HFF-Myc (cell line): ENCODE results near the gene DISC1.
"Not testable (repeated sequence)": the region's sequence is repeated elsewhere in the genome, so short reads cannot be mapped to it uniquely, and the experiment has no call there.

Experiments used
- DNase-seq: peaks from one replicate; pipeline ENCODE4 v3.0.0-alpha.2; 2011; ENCODE audit warnings: low read depth; ENCODE audit errors: extremely low read depth
- H3K4me3 ChIP-seq: replicated peaks from 2 replicates; pipeline ENCODE4 v1.5.1; 2011; ENCODE audit warnings: low read depth, mild to moderate bottlenecking, control low read depth, low read length
- TF ChIP-seq, protein P1 (sequence below): IDR thresholded peaks from 2 replicates; pipeline ENCODE4 v1.5.1; 2012; ENCODE audit warnings: mild to moderate bottlenecking, low read depth, low read length, control low read depth; ENCODE audit errors: missing control alignments

Gene DISC1

DNA sequence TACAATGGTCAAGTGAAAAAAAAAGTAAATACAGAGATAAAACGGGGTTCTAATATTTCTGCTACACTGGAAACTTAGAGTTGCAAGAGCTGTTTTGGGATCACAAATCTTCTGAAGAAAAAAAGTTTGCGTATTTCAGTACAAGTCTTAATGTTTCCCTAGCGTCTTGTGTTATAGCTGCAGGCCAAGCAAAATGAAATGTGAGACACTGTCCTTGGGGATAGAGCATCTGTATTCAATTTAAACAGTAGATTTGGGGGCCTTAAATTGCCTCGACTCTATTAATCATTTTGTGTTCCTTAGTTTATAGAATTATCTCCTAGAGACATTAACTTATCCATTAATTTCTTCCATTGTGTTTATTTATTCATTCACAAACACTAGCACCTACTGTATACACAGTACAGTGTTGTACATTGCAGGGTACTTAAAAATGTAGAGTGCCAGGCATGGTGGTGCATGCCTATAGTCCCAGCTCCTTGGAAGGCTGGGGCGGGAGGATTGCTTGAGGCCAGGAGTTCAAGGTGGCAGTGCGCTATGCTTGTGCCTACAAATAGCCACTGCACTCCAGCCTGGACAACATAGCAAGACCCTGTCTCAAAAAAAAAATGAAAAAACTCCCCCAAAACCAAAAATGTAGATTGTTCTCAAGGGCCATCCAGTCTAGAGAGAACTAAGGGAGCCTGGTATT is 7.9 kb downstream of the DISC1 start:
- no peak for DNase-seq
- no peak overlapping the region for H3K4me3 ChIP-seq
- TF ChIP-seq, protein P1, sequence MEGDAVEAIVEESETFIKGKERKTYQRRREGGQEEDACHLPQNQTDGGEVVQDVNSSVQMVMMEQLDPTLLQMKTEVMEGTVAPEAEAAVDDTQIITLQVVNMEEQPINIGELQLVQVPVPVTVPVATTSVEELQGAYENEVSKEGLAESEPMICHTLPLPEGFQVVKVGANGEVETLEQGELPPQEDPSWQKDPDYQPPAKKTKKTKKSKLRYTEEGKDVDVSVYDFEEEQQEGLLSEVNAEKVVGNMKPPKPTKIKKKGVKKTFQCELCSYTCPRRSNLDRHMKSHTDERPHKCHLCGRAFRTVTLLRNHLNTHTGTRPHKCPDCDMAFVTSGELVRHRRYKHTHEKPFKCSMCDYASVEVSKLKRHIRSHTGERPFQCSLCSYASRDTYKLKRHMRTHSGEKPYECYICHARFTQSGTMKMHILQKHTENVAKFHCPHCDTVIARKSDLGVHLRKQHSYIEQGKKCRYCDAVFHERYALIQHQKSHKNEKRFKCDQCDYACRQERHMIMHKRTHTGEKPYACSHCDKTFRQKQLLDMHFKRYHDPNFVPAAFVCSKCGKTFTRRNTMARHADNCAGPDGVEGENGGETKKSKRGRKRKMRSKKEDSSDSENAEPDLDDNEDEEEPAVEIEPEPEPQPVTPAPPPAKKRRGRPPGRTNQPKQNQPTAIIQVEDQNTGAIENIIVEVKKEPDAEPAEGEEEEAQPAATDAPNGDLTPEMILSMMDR, result no peak

DNA sequence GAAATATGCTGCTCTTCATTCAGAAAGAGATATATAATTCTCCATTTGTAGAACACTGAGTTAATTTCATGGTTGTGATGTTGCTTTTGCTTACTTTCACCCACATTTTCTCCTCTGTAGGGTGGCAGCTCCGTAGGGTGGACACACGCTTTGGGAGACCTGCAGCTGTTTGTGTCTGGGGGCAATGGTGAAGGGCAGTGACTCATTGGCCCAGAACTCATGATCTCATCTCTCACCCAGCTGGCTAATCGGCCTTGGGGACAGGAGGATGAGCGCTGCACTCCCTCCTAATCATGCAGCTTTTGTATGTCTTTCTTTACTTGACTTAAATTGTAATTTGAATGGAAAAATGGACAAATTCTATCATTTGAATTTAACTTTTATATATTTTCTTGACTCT is 9.6 kb downstream of the DISC1 start:
- DNase-seq, result no peak

DNA sequence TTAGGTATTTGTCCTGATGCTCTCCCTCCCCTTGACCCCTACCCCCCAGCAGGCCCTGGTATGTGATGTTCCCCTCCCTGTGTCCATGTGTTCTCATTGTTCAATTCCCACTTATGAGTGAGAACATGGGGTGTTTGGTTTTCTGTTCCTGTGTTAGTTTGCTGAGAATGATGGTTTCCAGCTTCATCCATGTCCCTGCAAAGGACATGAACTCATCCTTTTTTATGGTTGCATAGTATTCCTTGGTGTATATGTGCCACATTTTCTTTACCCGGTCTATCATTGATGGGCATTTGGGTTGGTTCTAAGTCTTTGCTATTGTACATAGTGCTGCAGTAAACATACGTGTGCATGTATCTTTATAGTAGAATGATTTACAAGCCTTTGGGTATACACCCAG is 10.3 kb downstream of the DISC1 start:
- not testable (repeated sequence) for DNase-seq, H3K4me3 ChIP-seq

More for the DNA sequence above, 9.6 kb downstream of the DISC1 start:
- TF ChIP-seq, protein P1, result no peak
- no peak overlapping the region for H3K4me3 ChIP-seq

DNA sequence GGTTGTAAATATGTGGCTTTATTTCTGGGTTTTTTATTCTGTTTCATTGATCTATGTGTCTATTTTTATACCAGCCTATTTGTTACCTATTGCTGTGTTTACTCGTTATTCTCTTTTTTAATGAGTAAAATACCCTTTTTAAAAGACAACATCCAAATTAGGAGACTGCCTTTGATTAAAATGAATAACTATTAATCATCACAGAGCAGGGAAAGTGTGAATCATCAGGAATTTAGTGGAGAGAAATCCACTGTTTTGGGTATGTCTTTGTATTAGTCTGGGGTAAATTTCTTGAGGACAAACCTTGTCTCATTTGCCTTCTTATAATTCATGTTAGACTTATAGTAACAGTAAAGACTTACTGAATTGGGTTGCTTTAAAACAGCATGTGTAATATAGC is 12.1 kb downstream of the DISC1 start:
- TF ChIP-seq, protein P1, result no peak
- H3K4me3 ChIP-seq, result no peak overlapping the region
- no peak for DNase-seq

DNA sequence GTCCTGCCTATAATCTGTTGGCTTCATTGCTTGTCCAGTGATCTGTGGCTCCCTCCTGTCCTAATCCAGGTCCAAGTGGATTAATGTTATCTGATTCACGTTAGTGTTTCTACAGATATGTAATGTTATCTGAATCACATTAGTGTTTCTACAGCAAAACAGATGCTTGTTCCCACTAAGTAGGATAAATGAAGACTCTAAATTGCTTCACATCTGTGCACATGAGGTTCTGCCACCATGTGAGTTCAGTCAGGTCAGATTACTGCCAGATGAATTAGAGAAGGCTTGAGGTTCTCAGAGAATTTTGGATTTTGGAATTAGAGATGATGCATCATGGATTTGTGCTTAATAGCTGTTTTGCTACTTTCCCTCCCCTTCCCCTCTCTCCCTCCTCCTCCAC is 13.2 kb downstream of the DISC1 start:
- DNase-seq, result no peak
- no peak overlapping the region for H3K4me3 ChIP-seq
- TF ChIP-seq, protein P1, result no peak

DNA sequence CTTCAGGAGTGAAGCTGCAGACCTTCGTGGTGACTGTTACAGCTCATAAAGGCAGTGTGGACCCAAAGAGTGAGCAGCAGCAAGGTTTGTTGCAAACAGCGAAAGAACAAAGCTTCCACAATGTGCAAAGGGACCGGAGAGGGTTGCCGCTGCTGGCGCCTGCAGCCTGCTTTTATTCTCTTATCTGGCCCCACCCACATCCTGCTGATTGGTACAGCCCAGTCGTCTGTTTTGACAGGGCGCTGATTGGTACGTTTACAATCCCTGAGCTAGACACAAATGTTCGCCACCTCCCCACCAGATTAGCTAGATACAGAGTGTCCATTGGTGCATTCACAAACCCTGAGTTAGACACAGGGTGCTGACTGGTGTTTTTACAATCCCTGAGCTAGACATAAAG is 14.9 kb downstream of the DISC1 start:
- DNase-seq, H3K4me3 ChIP-seq: not testable (repeated sequence)

DNA sequence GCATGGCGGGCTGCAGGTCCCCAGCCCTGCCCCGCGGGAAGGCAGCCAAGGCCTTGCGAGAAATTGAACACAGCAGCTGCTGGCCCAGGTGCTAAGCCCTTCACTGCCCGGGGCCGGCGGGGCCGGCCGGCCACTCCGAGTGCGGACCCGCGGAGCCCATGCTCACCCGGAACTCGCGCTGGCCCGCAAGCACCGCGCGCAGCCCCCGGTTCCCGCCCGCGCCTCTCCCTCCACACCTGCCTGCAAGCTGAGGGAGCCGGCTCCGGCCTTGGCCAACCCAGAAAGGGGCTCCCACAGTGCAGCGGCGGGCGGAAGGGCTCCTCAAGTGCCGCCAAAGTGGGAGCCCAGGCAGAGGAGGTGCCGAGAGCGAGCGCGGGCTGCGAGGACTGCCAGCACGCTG is 15.5 kb downstream of the DISC1 start:
- not testable (repeated sequence) for DNase-seq, H3K4me3 ChIP-seq

DNA sequence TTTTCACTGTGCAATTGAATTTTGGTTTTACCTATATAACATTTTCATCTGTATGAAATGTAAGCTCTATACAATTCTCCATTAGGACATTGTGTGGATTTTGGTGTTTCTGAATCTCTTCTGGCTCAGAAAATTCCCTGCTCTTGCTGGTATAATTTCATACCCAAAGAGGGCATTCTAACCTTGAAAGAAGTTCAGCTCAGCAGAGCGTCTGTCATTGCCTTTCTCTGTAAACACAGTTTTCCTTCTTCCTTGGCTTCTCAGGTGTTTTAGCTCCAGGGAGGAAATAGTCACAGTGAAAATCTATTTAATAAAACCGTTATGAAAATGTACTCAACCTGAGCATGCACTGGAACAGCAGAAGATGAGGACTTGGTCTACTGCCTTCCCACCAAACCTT is 16.0 kb downstream of the DISC1 start:
- H3K4me3 ChIP-seq, result no peak overlapping the region
- TF ChIP-seq, protein P1, result no peak
- no peak for DNase-seq
